GM18519 (cell line): ENCODE data around the gene SERTAD3.
"Not testable (repeated sequence)": the region's sequence is repeated elsewhere in the genome, so short reads cannot be mapped to it uniquely, and the experiment has no call there.

Source experiments
- ATAC-seq: cut with Tn5 transposase; IDR thresholded peaks from one replicate; pipeline ENCODE4 v1.9.1; 2021; ENCODE audit warnings: mild to moderate bottlenecking, moderate library complexity; ENCODE audit not compliant: unreplicated experiment, low FRiP score

The SERTAD3 gene

DNA sequence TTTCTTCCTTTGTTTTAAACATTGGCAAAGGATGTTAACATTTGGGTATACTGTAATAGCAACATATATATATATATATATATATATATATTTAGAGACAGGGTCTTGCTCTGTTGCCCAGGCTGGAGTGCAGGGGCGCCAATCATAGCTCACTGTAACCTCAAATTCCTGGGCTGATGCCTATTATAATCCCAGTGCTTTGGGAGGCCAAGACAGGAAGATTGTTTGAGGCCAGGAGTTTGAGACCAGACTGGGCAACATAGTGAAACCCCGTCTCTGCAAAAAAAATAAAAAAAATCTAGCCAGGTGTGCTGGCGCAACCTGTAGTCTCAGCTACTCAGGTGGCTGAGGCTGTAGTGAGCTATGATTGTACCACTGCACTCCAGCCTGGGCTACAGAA, 16.1 kb upstream of the SERTAD3 start:
- ATAC-seq, result no peak

DNA sequence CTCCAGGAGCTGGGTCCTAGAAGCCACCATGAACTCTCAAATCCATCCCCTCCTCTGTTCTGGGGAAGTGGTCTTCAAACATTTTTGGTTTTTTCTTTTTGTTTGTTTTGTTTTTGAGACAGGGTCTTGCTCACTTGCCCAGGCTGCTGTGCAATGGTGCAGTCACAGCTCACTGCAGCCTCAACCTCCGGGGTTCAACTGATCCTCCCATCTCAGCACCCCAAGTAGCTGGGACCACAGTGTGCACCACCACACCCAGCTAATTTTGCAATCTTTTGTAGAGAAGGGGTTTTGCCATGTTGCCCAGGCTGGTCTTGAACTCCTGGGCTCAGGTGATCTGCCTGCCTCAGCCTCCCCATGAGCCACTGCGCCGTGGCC, 14.5 kb upstream of the SERTAD3 start:
- ATAC-seq, result no peak

DNA sequence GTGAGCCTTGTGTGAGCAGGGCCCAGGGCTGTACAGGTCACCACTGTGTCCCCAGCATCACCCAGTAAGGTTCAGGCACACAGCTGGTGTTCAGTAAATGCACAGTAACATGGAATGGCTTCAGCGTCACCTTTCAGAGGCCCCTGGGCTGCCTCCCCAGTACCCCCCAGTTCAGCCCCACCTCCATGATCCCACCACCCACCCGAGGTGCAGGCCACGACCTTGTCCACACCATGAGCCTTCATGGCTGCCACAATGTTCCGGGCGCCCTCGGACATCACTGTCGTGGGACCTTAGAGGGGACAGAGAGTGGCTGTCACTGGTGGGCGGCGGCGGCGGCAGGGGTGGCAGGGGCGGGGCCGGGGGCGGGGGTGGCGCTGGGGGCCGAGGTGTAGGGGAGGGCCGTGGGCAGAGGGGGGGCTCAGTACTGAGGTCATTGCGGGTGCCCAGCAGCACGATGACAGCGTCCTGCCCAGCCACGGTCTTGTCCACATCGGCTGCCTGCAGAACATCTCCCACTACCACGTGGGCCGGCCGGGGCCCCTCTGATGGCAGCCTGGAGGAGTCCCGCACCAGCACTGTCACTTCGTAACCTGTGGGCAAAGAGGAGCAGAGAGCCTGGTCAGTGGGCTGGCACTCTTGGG, 13.9 kb upstream of the SERTAD3 start:
- no peak for ATAC-seq

DNA sequence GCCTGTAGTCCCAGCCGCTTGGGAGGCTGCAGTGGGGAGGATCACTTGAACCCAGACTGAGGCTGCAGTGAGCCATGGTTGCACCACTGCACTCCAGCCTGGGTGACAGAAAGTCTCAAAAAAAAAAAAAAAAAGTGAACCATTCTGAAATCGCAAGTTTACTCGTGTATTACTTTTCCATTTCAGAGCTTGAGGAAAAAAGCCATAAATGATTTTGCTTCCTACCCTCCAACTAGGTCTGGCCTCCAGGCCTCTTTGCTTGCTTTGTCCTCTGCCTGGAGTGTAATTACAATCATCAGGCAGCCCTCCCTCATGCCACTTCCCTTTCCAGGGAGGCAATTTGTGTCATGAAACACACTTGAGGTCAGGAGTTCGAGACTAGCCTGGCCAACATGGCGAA, 12.9 kb upstream of the SERTAD3 start:
- ATAC-seq, result no peak

DNA sequence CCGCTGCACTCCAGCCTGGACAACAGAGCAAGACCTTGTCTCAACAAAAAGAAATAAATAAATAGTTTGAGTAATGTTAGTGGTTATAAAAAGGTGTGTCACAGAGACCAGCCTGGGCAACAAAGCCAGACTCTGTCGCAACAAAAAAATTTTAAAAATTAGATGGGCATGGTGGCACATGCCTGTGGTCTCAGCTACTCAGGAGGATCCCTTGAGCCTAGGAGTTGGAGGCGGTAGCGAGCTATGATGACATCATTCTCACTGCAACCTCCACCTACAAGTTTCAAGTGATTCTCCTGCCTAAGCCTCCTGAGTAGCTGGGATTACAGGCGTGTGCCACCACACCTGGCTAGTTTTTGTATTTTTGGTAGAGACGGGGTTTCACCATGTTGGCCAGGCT, 9.8 kb upstream of the SERTAD3 start:
- not testable (repeated sequence) for ATAC-seq

DNA sequence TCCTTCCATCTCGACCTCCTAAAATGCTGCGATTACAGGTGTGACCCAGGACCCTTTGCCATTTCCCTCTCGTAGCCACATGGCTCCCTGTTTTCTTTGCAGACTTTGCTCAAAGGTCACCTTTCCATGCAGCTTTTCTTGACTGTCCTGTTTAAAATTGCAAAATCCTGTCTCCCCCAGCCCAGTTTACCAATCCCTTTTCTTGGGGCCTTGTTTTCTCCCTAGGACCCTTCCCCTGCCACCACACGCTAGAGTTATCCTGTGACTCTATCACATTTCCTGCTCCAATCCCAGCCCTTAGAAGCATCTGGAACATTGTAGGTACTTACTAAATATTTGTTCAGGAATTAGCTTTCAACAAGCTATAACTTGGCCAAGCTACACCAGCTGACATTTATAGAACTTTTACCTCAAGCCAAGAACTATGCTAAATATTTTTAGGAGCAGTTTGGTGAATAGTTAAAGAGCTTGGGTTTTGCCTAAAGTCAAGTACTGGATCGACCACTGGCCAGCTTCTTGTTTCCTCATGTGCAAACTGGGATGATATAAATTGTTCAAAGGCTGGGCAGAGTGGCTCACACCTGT, 9.1 kb upstream of the SERTAD3 start:
- no peak for ATAC-seq

DNA sequence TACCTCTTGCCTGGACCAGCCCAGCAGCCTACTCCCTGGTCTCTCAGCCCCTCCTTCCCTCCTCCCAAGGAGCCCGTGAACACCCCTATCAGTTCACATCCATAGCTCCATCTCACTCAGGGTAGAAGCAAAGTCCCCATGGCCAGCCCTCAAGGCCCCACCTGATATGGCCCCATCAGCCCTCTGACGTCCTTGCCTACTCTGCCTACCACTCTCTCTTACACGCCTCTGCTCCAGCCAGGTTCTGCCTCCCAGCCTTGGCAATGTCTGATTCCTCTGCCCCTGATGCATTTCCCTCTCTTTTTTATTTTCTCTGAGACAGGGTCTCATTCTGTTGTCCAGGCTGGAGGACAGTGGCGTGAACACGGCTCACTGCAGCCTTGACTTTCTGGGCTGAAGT, 7.9 kb upstream of the SERTAD3 start:
- ATAC-seq, result no peak

DNA sequence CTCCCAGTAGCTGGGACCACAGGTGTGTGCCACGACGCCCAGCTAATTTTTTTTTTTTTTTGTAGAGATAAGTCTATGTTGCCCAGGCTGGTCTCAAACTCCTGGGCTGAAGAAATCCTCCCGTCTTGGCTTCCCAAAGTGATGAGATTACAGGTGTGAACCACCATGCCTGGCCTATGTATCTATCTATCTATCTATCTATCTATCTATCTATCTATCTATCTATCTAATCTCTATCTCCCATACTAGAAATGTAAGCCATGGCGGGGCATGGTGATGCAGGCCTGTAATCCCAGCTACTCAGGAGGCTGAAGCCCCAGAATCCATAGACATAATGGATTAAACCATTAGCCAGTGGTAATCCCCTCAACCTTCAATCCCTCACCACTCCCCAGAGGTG, 6.5 kb upstream of the SERTAD3 start:
- no peak for ATAC-seq

DNA sequence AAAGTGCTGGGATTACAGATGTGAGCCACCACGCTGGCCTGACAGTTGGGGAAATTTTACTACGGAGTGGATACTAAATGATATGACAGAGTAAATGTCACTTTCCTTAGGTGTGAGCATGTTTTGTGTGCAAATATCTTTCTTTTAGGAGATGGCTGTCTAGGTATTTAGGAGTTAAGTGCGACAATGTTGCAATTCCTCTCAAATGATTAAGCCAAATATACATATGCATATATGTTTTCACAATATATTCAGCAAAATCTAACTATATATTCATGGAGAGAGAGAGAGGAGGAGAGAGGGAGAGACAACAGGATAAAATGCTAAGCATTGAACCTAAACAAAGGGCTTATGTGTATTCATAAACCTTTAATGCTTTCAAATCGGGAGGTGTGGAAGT, 5.4 kb upstream of the SERTAD3 start:
- no peak for ATAC-seq

DNA sequence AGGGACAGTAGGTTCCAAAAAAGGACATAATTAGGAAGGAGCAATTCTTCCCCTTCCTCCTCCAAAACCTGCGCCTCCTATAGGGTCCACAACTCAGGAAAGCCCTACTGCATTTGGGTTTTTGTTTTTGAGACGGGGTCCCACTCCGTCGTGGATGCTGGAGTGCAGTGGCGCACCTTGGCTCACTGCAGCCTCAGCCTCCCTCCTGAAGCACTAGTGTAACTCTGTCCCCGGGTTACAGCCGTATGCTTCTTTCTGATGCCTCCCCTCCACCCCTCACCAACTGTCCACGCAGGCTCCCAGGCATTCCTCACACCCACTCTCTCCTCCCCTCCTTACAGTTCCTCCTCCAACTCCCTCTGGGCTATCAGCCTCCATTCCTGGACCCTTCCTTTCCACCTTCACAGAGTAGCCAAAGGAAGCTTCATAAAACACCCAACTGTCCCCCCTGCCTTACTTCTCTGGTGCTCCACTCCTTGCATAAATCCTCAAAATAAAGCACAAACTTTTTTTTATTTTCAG, 2.2 kb upstream of the SERTAD3 start:
- ATAC-seq, result no peak

DNA sequence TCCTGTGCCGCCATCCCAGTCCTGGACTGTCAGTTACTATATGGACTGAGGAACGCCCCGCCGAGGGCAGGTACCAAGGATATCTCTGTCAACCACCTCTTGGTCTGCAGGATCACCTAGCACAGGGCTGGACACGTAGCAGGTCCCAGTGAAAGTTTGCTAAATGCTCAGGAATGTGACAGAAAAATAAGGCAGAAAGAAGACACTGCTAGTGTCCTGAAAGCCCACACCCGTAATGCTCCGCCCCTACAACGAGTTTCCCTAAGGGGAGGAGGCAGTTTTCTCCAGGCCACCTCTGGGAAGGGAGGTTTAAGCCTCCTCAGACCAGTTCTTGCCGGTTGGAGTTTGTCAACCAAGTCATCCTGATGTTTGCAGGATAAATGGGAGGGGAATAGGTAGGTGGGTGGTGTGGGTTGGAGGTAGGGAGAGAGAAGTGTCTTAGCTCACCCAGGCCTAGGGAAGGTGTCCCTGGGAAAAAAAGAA, 1.7 kb upstream of the SERTAD3 start:
- no peak for ATAC-seq

DNA sequence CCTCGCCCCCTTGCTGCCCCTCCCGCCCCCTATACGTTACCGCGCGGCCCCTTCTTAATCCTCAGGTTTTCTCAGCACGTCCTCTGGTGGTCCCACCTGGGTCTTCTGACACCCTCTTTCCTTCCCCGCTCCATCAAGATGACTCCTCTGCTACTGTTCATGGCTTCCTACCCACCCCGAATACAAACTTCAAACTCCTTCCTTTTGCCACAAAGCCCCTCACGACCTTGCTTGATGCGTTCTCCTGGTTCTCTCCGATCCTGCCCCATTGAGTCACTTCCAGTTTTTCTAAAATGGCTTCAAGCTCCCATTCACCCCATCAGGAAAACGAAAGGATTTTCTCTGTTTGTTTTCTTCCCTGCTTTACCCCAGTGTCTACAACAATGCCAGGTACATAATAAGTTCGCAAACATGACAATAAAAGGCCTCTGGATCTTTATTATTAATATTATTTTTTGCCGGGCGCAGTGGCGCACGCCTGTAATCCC, 734 bp upstream of the SERTAD3 start:
- ATAC-seq, result no peak

DNA sequence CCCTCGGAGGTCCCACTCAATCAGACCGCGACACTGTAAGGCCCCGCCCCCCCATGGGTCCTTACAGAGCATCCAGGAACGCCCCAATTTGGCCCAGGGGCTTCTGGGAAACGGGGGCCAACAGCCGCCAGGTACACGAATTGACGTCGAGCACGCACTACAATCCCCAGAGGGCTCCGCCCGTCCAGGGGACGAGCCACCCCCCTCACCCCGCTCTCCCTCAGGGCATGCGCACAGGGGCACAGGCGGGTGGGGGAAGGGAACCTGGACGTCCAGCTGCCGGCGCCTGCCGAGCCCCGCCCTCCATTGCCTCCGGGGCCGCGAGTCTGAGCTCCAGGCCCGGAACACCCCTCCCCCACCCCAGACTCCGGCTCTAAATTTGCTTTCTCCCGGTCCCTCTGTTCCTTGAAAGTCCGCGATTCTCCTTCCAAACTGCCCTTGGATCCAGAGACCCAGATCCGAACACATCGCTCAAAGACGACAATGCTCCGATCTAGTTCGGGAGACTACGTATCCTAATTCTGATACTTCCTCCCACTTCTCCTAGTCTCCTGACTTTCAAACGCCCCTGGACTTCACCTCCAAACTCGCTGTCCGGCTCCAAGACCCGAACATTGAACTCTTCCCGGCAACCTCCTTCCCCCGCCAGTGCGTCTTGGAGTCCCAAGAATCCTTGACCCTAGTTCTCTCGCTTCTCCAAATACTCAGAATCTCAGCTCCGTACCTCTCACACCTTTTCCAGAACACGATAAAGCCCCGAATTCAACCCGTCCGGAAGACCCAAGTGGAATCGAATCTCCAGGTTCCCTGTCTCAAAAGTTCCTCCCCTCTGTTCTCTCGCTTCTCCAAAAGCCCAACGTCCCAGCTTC, 770 bp downstream of the SERTAD3 start:
- peak; percentile 55 for ATAC-seq

DNA sequence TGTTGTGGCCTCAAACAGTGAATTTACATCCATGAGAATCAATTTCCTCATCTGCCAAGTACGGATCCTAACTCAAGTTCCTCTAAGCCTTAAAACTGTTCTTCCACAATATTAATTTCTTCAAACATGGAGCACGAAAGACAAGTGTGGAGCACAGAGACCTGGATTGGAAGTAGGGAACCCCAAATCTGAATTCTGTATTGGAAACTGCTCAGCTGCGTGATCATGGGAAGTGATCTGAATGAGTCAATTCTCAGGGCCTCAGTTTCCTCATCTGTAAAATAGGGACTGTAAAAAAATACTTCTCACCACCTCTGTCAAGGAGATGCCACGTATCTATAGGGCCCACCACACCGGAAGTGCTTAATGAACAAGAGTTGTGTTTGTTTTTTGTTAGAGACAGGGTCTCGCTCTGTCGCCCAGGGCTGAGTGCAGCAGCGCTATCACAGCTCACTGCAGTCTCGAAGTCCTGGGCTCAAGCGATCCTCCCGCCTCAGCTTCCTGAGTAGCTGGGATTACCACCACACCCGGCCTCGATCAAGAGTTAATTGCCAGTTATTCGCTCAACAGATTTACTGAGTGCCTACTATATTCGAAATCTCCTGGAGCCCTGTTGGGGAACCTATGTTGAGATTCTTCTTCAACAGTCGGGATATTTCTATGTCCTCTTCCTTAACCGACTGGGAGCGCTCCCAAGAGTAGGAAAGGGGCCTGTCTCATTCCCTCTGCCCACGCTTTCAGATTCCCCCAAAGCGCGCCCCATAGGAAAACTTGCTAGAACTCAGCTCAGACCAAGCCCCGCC, 1.6 kb downstream of the SERTAD3 start:
- ATAC-seq, result no peak

DNA sequence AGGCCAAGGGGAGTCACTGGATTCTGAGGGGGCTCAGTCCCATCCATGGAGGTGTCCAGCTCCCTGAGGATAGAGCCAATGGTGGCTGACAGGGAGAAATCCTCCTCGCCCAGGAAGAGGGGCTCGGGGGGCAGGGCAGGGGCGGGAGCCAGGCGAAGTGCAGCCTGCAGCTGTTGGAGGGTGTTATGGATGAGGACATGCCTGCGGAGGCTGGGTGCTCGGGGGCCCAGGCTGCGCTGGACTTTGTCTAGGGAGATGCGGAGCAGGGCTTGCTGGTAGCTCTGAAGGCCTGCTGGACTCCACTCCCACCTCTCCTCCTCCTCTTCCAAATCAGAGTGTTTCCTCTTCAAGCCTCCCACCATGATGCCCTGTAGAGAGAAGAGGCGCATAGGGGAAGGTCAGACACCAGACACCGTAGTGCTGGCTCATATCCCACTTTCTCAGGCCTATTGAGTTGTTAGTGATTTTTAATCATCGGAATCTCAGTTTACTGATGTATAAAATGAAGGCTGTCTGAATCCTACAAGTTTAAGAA, 2.3 kb downstream of the SERTAD3 start:
- no peak for ATAC-seq

DNA sequence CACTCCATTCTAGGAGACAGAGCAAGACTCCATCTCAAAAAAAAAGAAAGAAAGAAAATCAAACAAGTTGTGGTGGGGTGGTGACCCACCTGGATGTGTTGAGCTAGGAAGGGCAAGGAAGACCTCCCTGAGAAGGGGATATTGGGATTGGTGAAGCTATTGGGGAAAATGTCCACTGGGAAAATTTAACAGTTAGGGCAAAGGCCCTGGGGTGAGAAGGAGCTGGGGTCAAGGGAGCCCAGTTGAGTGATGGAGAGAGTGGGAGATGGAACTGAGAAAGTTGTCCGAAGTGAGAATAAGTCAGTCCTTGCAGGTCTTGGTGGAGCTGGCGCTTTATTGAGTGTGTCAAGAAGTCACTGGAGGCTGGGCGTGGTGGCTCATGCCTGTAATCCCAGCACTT, 5.9 kb downstream of the SERTAD3 start:
- ATAC-seq, result no peak

DNA sequence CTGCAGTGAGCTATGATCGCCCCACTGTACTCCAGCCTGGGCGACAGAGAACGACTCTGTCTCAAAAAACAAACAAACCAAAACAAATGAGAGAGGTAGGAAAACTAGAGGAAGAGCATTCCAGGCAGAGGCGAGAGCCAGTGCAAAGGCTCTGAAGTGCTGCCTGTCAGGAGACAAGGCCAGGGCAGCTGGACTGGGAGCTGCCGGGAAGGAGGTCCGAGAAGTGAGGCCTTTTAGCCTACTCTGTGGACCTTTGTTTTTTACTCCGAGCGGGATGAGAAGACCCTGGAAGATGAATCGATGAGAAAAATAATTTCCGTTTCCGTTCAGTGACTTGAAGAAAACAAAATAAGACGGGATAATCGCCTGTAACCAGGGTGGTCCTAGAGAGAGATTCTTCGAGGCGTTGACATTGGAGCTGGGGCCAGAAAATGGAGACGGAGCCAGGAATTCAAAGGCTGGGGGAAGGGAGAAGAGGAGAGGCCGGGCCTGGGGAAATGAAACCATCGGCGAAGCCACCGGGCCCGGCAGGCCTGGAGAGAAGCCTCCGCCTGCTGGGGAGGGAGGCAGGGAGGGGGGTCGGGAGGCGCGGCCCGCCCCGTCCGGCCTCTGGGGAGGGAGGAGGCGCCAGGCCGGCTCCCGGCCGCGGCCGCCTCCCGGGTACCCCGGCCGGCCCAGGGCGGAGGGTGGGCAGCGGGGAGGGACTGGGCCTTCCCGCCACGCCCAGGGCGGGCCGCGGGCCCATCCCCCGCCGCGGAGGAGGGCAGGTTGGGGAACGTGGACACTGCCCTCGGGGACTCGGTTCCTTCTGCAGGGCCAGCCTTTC, 10.5 kb downstream of the SERTAD3 start:
- ATAC-seq, result no peak

DNA sequence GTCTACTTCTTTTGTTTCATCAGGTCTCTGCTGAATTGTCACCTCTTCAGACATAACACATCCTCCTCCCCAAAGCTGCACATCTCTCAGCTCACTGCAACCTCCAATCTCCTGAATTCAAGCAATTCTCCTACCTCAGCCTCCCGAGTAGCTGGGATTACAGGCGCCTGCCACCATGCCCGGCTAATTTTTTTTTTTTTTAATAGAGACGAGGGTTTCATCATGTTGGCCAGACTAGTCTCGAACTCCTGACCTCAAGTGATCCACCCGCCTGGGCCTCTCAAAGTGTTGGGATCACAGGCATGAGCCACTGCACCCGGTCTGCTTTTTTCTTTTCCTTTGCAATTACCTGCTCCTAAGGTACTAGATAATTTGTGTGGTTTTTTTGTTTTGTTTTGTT, 11.4 kb downstream of the SERTAD3 start:
- not testable (repeated sequence) for ATAC-seq

DNA sequence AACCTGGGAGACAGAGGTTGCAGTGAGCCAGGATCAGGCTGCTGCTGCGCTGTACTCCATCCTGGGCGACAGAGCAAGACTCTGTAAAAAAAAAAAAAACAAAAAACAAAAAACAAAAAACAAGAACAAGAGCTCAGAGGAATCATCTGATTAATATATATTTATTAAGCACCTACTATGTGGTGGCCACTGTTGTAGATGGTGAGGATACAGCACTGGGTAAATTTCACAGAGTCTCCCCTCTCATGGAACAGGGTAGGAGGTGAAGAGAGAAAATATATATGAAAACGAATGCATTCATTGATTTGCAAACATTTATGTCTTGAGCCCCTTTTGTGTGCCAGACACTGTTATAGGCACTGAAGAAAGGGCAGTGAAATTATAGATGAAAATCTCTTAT, 12.4 kb downstream of the SERTAD3 start:
- ATAC-seq, result no peak
